GM15510 (cell line): ENCODE data around the gene ARMCX2.

ENCODE experiments used
- POLR2A ChIP-seq: IDR thresholded peaks from 3 replicates; pipeline ENCODE4 v1.6.1; 2011; ENCODE audit warnings: borderline replicate concordance; ENCODE audit not compliant: insufficient read length; ENCODE audit errors: extremely low read depth

The ARMCX2 gene

GRCh38 chrX:101659601-101660063, at the start of gene ARMCX2:
TSS of gene ARMCX2 (minus strand) at chrX:101659850. CDS start at chrX:101657588, 2,262 bp downstream.
- peak; percentile 56 for TF ChIP-seq POLR2A

DNA sequence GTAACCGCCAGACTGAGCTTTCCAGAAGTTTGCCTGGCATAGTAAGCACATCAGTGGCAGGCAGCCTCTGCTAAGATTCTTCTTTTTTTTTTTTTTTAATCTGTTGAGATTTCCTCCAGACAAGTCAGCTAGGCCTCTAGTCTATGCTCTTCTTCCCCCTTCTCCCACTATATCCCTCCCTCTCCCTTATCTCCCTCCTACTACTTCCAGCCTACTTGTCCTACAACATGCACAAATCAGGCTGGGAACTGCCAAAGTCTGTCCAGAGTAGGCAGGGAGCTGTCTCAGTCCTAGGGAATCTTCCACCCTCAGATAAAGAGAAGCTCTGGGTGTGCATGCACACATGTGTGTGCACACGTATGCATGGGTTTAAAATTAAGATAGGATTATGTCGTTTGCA, 49.7 kb upstream of the ARMCX2 start:
- TF ChIP-seq POLR2A, result no peak

DNA sequence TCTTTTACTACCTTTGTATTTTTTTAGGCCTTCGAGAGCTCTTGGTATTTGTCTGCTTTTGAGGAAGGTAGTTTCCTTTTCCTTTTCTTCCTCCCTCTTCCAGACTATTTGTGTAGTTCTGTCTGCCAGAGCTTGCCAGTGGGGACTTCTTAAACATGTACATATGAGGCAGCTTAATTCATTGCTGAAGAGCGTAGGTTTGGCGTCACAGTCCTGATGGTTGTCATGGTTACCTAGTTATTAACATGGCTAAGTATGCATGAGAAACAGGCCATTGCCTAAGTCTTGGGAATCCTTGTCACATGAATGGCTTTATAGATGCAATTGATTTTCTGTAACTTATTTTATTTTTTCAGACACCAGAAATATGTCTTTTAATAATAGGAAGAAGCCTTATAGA, 48.5 kb upstream of the ARMCX2 start:
- no peak for TF ChIP-seq POLR2A

GRCh38 chrX:101693476-101693875, 33.8 kb upstream of the ARMCX2 start:
- TF ChIP-seq POLR2A, result no peak

DNA sequence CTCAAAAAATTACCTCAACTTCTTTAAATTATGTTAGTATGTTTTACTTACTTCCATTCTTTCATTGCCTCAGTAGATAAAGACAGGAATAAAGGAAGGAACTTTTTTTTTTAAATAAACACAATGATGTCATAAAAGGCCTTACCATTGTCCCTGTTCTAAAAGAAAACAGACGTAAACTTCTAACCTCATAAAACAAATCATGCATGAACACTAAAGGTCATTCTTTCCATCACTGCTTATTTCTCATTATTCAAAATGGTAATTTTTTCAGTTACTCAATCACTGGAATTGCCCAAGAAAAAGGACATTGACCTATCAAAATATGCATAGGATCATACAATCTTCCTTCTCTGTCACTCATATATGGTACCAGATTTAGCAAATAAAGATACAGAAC, 32.2 kb upstream of the ARMCX2 start:
- TF ChIP-seq POLR2A, result no peak

DNA sequence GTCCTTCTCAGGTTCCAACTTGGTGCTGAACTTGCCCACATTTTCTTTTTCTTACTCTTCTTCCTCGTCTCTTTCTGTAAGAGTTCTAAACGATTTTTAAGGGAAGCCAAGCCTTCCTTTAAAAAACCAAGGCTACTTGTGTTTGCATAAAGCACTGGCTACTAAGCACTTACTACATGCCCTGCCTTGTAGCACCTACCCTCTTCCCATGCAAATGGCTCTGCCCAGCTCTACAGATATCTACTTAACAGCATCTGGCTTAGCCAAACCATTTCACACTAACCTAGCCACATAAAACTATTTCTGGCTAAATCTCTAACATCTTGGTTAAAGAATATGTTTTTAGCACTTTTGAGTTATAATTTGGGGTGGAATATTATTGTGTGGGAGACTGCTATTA, 26.9 kb upstream of the ARMCX2 start:
- no peak for TF ChIP-seq POLR2A

GRCh38 chrX:101685923-101686322, 26.3 kb upstream of the ARMCX2 start:
- no peak for TF ChIP-seq POLR2A

DNA sequence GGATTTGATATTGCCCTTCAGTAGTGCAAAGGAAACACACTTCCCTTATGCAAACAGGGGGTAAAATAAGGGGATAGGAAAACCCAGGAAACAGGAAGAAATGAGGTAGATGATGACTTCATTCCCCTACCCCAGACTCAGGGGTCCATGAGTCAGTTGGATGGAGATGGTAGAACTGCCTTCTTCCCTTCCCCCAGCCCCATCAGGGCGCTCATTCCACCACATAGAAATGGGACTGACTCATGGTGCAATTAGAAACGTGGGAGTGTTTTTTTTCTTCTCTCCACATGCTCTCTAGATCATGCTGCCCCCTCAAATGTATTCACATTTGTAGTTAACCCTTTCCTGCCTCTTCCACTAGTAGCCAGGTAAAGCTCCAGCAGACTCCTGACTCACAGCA, 23.1 kb upstream of the ARMCX2 start:
- no peak for TF ChIP-seq POLR2A

GRCh38 chrX:101677028-101677427, 17.4 kb upstream of the ARMCX2 start:
- TF ChIP-seq POLR2A, result no peak

- no peak for TF ChIP-seq POLR2A
Measured at GRCh38 chrX:101676571-101676970, 16.9 kb upstream of the ARMCX2 start.

- TF ChIP-seq POLR2A, result no peak
Measured at GRCh38 chrX:101668143-101668542, 8.5 kb upstream of the ARMCX2 start.

- TF ChIP-seq POLR2A, result no peak
Measured at GRCh38 chrX:101658661-101659491, 774 bp downstream of the ARMCX2 start.

- TF ChIP-seq POLR2A, result no peak
Measured at GRCh38 chrX:101657495-101657894, 2.2 kb downstream of the ARMCX2 start.

DNA sequence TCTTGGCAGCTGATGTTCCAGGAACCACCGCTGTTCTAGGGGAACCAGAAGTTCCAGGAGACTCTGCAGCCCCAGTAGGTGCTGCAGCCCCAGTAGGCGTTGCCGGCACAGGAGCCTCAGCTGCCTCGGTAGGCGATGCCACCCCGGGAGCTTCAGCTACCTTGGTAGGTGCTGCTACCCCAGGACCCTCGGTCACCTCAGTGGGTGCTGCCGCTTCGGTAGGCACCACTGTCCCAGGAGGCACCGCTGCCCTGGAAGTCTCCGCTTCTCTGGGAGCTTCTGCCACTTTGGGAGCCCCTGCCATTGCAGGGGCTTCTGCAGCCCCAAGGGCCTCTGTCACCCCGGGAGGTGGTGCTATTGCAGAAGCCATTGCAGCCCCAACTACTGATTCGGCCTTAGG, 2.8 kb downstream of the ARMCX2 start:
- no peak for TF ChIP-seq POLR2A

DNA sequence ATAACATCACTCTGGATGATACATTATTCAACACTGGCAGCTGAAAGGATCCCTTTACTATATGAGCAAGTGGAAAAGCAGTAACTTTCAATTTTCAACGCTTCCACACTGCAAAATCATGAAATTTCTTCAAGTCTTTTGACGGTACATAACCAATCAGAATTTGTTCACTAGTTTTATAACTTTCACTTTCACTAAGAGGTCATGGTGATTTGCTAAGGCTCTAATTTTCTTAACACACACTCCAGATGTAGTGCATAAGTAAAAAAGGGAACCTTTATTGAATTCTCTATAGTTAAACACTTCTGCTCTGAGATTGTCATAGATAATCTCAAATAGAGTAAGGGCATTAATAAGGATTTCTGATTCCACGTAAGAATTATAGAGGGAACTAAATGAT, 4.1 kb downstream of the ARMCX2 start:
- TF ChIP-seq POLR2A, result no peak

DNA sequence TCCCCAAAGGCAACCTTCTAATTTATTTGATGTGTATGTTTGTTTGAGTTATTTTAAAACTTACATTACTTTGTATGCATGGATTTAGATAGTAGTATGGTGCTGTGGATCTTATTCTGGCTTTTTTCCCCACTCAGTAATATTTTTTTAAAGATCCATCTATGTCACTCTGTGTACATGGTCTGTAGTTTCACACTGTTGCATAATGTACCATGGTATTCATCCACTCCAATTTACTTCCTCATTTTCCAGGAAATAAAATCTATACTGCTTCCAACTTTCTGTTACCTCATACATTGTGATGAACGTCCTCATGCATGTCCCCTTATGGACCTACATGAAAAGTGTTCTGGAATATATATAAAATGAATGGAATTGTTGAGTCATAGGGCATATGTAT, 17.6 kb downstream of the ARMCX2 start:
- no peak for TF ChIP-seq POLR2A
